ENCODE data around the gene BTNL2. TPM values are rescaled to one million over a fixed set of nuclear protein-coding genes. Genes with fewer than 3 reads are reported as not detected.

The BTNL2 gene
- total RNA-seq, 2 experiments from 2014 or later = not detected

- no peaks in the 10 kb centered on the region for H3K36me3 Mint-ChIP-seq (ENCODE audit: low read depth)
- H3K4me3 Mint-ChIP-seq = no peak overlapping the region
- POLR2A ChIA-PET = no interaction called here
- no peak overlapping the region for H3K4me3 ChIP-seq (ENCODE audit: low read length)
- H3K4me1 ChIP-seq (ENCODE audit: insufficient read depth, low read length) = no peaks in the 10 kb centered on the region
- ATAC-seq (ENCODE audit: poor library complexity) (no peak), DNase-seq (no peak)
- H3K27me3 ChIP-seq (ENCODE audit: control insufficient read depth in 1 of 2, insufficient read depth in 2 of 2, low read length in 2 of 2) = no peaks in the 10 kb centered on the region
- H3K36me3 ChIP-seq (ENCODE audit: insufficient read depth, low read length) = no peaks in the 10 kb centered on the region
- H3K27ac Mint-ChIP-seq = no peak overlapping the region
- H3K27me3 Mint-ChIP-seq = peaks cover 20% of the 10 kb centered on the region
- TF ChIP-seq CTCF (IDR thresholded peaks at IDR 0.05) = no peak
- intact Hi-C loops (cut with DNase I, micrococcal nuclease) = no loop called here
- H3K4me1 Mint-ChIP-seq (ENCODE audit: low read depth) = no peaks in the 10 kb centered on the region
- no peak overlapping the region for H3K27ac ChIP-seq (ENCODE audit: low read depth in 1 of 2, low read length in 2 of 2)
- H3K9me3 ChIP-seq (ENCODE audit: control insufficient read depth in 1 of 2, insufficient read depth in 1 of 2, low read length in 2 of 2) = no peaks in the 10 kb centered on the region
- no peaks in the 10 kb centered on the region for H3K9me3 Mint-ChIP-seq
- CTCF ChIA-PET = no interaction called here
Observed at GRCh38 chr6:32393665-32394420, 13.1 kb downstream of the BTNL2 start.

DNA sequence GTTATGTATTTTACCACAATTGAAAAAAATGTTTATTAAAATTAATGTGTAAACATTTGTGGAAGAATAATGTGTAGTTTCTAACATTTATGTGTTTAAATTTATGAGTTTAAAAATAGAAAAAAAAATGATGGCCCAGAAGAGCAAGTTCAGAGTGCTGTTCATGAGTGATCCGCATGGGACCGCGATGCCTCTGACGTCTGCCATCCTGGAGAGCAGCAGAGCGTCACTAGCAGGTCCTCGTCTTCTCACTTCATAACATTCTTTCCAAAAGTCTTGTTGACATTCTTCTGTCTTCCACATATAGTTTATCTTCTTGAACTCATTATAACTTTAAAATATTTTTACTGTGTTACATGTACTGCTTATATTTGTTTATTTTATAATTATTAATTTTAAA lies 15.5 kb downstream of the BTNL2 start:
- peaks cover 34% of the 10 kb centered on the region for H3K27me3 Mint-ChIP-seq
- no peak for DNase-seq
- no peak for ATAC-seq (ENCODE audit: poor library complexity)
- intact Hi-C loops (cut with DNase I, micrococcal nuclease) = no loop called here
- no peaks in the 10 kb centered on the region for H3K36me3 Mint-ChIP-seq (ENCODE audit: low read depth)
- H3K4me3 Mint-ChIP-seq = no peak overlapping the region
- CTCF ChIA-PET = no interaction called here
- Histone ChIP-seq H3K36me3 (ENCODE audit: insufficient read depth, low read length) (no peaks in the 10 kb centered on the region), H3K9me3 (ENCODE audit: control insufficient read depth in 1 of 2, insufficient read depth in 1 of 2, low read length in 2 of 2) (no peaks in the 10 kb centered on the region), H3K4me3 (ENCODE audit: low read length) (no peak overlapping the region), H3K27ac (ENCODE audit: low read depth in 1 of 2, low read length in 2 of 2) (no peak overlapping the region), H3K27me3 (ENCODE audit: control insufficient read depth in 1 of 2, insufficient read depth in 2 of 2, low read length in 2 of 2) (no peaks in the 10 kb centered on the region), H3K4me1 (ENCODE audit: insufficient read depth, low read length) (no peaks in the 10 kb centered on the region)
- no peak overlapping the region for H3K27ac Mint-ChIP-seq
- POLR2A ChIA-PET = no interaction called here
- TF ChIP-seq CTCF (IDR thresholded peaks at IDR 0.05) = no peak
- no peaks in the 10 kb centered on the region for H3K9me3 Mint-ChIP-seq
- no peaks in the 10 kb centered on the region for H3K4me1 Mint-ChIP-seq (ENCODE audit: low read depth)

- Histone ChIP-seq H3K4me1 (ENCODE audit: insufficient read depth, low read length) (no peaks in the 10 kb centered on the region), H3K36me3 (ENCODE audit: insufficient read depth, low read length) (no peaks in the 10 kb centered on the region), H3K27me3 (ENCODE audit: control insufficient read depth in 1 of 2, insufficient read depth in 2 of 2, low read length in 2 of 2) (no peaks in the 10 kb centered on the region), H3K27ac (ENCODE audit: low read depth in 1 of 2, low read length in 2 of 2) (no peak overlapping the region), H3K9me3 (ENCODE audit: control insufficient read depth in 1 of 2, insufficient read depth in 1 of 2, low read length in 2 of 2) (no peaks in the 10 kb centered on the region), H3K4me3 (ENCODE audit: low read length) (no peak overlapping the region)
- no peak for TF ChIP-seq CTCF (IDR thresholded peaks at IDR 0.05)
- H3K9me3 Mint-ChIP-seq = no peaks in the 10 kb centered on the region
- ChIA-PET POLR2A (no interaction called here), CTCF (no interaction called here)
- no peaks in the 10 kb centered on the region for H3K36me3 Mint-ChIP-seq (ENCODE audit: low read depth)
- intact Hi-C loops (cut with DNase I, micrococcal nuclease) = no loop called here
- no peak for DNase-seq
- peaks cover 34% of the 10 kb centered on the region for H3K27me3 Mint-ChIP-seq
- H3K4me1 Mint-ChIP-seq (ENCODE audit: low read depth) = no peaks in the 10 kb centered on the region
- ATAC-seq (ENCODE audit: poor library complexity) = no peak
- no peak overlapping the region for H3K4me3 Mint-ChIP-seq
- H3K27ac Mint-ChIP-seq = no peak overlapping the region
Observed at GRCh38 chr6:32387589-32388340, 19.2 kb downstream of the BTNL2 start.
